Naive thymus-derived CD4-positive, alpha-beta T cell (primary cell): ENCODE results near the gene PPCDC. TPM values are rescaled to one million over a fixed set of nuclear protein-coding genes. Genes with fewer than 3 reads are reported as not detected.
"Not testable (repeated sequence)": the region's sequence is repeated elsewhere in the genome, so short reads cannot be mapped to it uniquely, and the experiment has no call there.

ENCODE experiments used
- ATAC-seq: fragments of 150-1000 bp; cut with Tn5 transposase; 2 replicates; pipeline ENCODE4 v1.10.0; 2021; ENCODE audit warnings: mild to moderate bottlenecking, moderate library complexity
- CTCF ChIA-PET: fragments of 350-600 bp; sonication (Branson Sonifier 250); formaldehyde crosslinking; loops from one replicate; lab custom pipeline; 2021; ENCODE audit warnings: antibody characterized with exemption; lab: Charles Lee
- POLR2A ChIA-PET: fragments of 350-600 bp; sonication (Branson Sonifier 250); formaldehyde crosslinking; loops from one replicate; lab custom pipeline; 2021; ENCODE audit warnings: antibody characterized with exemption, inconsistent platforms; lab: Charles Lee
- DNase-seq, 9 donors: peaks; one replicate each; pipeline versions ENCODE4 v3.0.0 to v3.0.0-alpha.2; 2020 to 2022; ENCODE audit warnings: mixed read lengths in 1 of 9
- H3K27ac ChIP-seq: one replicate; pipeline ENCODE4 v1.7.0; 2013; ENCODE audit warnings: mild to moderate bottlenecking, low read depth, low read length, moderate library complexity
- H3K27me3 ChIP-seq, 2 donors: one replicate each; pipeline ENCODE4 v1.7.0; 2013; ENCODE audit warnings: low read length in 2 of 2, mild to moderate bottlenecking in 2 of 2, moderate library complexity in 2 of 2; ENCODE audit not compliant: control insufficient read depth in 2 of 2, insufficient read depth in 2 of 2
- H3K36me3 ChIP-seq, 3 experiments: 1 replicate in 2 of 3; 2 replicates in 1 of 3; pipeline ENCODE4 v1.7.0; 2013; ENCODE audit warnings: low read length in 3 of 3, mild to moderate bottlenecking in 3 of 3, moderate library complexity in 1 of 3; ENCODE audit not compliant: insufficient read depth in 3 of 3, control insufficient read depth in 2 of 3
- H3K4me1 ChIP-seq, 2 donors: one replicate each; pipeline ENCODE4 v1.7.0; 2013; ENCODE audit warnings: low read length in 2 of 2, mild to moderate bottlenecking in 2 of 2, moderate library complexity in 1 of 2; ENCODE audit not compliant: control insufficient read depth in 2 of 2, insufficient read depth in 2 of 2
- H3K4me3 ChIP-seq: 2 replicates; pipeline ENCODE4 v1.7.0; 2013; ENCODE audit warnings: mild to moderate bottlenecking, low read length
- H3K9me3 ChIP-seq, 3 experiments: 1 replicate in 2 of 3; 2 replicates in 1 of 3; pipeline ENCODE4 v1.7.0; 2013; ENCODE audit warnings: low read length in 3 of 3; ENCODE audit not compliant: control insufficient read depth in 2 of 3
- H3K27ac Mint-ChIP-seq, 9 donors: one replicate each; pipeline ENCODE4 v1.8.0; 2020 to 2022; ENCODE audit warnings: mixed read lengths in 9 of 9, mild to moderate bottlenecking in 8 of 9, moderate library complexity in 5 of 9, inconsistent platforms in 2 of 9
- H3K27me3 Mint-ChIP-seq, 5 donors: one replicate each; pipeline ENCODE4 v1.8.0; 2021 to 2022; ENCODE audit warnings: mixed read lengths in 5 of 5, mild to moderate bottlenecking in 1 of 5
- H3K36me3 Mint-ChIP-seq, 5 donors: one replicate each; pipeline ENCODE4 v1.8.0; 2020 to 2022; ENCODE audit warnings: mixed read lengths in 5 of 5, mild to moderate bottlenecking in 3 of 5, inconsistent platforms in 1 of 5
- H3K4me1 Mint-ChIP-seq, 7 donors: one replicate each; pipeline ENCODE4 v1.8.0; 2020 to 2022; ENCODE audit warnings: mixed read lengths in 7 of 7, mild to moderate bottlenecking in 3 of 7, inconsistent platforms in 1 of 7
- H3K4me3 Mint-ChIP-seq, 10 donors: one replicate each; pipeline ENCODE4 v1.8.0; 2020 to 2022; ENCODE audit warnings: mild to moderate bottlenecking in 10 of 10, mixed read lengths in 10 of 10, moderate library complexity in 6 of 10, inconsistent platforms in 2 of 10
- H3K9me3 Mint-ChIP-seq, 11 donors: one replicate each; pipeline ENCODE4 v1.8.0; 2020 to 2022; ENCODE audit warnings: mixed read lengths in 11 of 11, mild to moderate bottlenecking in 4 of 11, inconsistent platforms in 1 of 11, moderate library complexity in 1 of 11
- intact Hi-C, 2 donors: fragments of 100-400 bp; cut with micrococcal nuclease; formaldehyde crosslinking; loops; one replicate each; pipeline ENCODE4 v1.15.1; 2023
- polyA plus RNA-seq, 2 donors: library from polyadenylated mRNA; unstranded; fragments of 300-500 nt; fragmentation: Illumina TruSeq; gene quantifications; one replicate each; pipeline ENCODE4 v1.2.3, GENCODE V29; 2021
- total RNA-seq, 6 experiments: library from RNA in 5 of 6; stranded (reverse) in 5 of 6; gene quantifications; 1 replicate in 5 of 6; 2 replicates in 1 of 6; pipeline ENCODE4 v1.2.3 and lab custom pipeline; 2021 to 2026

Gene PPCDC
- total and polyA plus RNA-seq, 7 experiments from 2014 or later, result 11.7 to 31.3 (median 14.5) TPM

GRCh38 chr15:75094961-75095478 is 71.6 kb downstream of the PPCDC start:
- H3K4me1 ChIP-seq, H3K27ac ChIP-seq, H3K36me3 ChIP-seq, H3K27ac Mint-ChIP-seq, POLR2A ChIA-PET, H3K27me3 ChIP-seq, DNase-seq, H3K27me3 Mint-ChIP-seq, H3K4me3 Mint-ChIP-seq, H3K9me3 ChIP-seq, H3K4me3 ChIP-seq, ATAC-seq: not testable (repeated sequence)
- intact Hi-C loops, result loop anchor here in 1 of 2 donors (5.0 kb wide), 1 partner anchor 37 kb away; no protein-coding TSS in a partner anchor
- Mint-ChIP-seq H3K9me3 (peaks cover 0 to 11% (median 0%) of the 10 kb centered on the region in 11 donors), H3K4me1 (peaks cover 0 to 16% (median 0%) of the 10 kb centered on the region in 7 donors), H3K36me3 (peaks cover 0 to 21% (median 0%) of the 10 kb centered on the region in 5 donors)
- CTCF ChIA-PET, result interaction anchor here (0.5 kb wide), 1 partner anchor 39 kb away, joined by 4 read pairs; no protein-coding TSS in a partner anchor

GRCh38 chr15:75095594-75095993 is 72.2 kb downstream of the PPCDC start:
- ATAC-seq (no peak), DNase-seq (no peak)
- H3K9me3 ChIP-seq, result no peaks in the 10 kb centered on the region
- Mint-ChIP-seq H3K36me3 (peaks cover 0 to 17% (median 0%) of the 10 kb centered on the region in 5 donors), H3K27me3 (peaks cover 0 to 8% (median 0%) of the 10 kb centered on the region in 5 donors), H3K4me3 (no peak overlapping the region), H3K9me3 (peaks cover 0 to 8% (median 0%) of the 10 kb centered on the region in 11 donors), H3K4me1 (peaks cover 0 to 11% (median 0%) of the 10 kb centered on the region in 7 donors), H3K27ac (no peak overlapping the region)
- H3K4me3 ChIP-seq, result no peak overlapping the region
- H3K4me1 ChIP-seq, result no peaks in the 10 kb centered on the region
- POLR2A ChIA-PET, result no interaction called here
- no peaks in the 10 kb centered on the region for H3K27me3 ChIP-seq
- intact Hi-C loops, result loop anchor here in 1 of 2 donors (5.0 kb wide), 1 partner anchor 37 kb away; no protein-coding TSS in a partner anchor
- no peak overlapping the region for H3K27ac ChIP-seq
- no peaks in the 10 kb centered on the region for H3K36me3 ChIP-seq
- CTCF ChIA-PET, result interaction anchor here (0.5 kb wide), 1 partner anchor 39 kb away, joined by 4 read pairs; no protein-coding TSS in a partner anchor

- Mint-ChIP-seq H3K4me3 (no peak overlapping the region), H3K9me3 (peaks cover 0 to 2% (median 0%) of the 10 kb centered on the region in 11 donors), H3K27me3 (peaks cover 0 to 8% (median 0%) of the 10 kb centered on the region in 5 donors), H3K4me1 (peaks cover 0 to 12% (median 0%) of the 10 kb centered on the region in 7 donors), H3K27ac (no peak overlapping the region), H3K36me3 (peaks cover 0 to 8% (median 0%) of the 10 kb centered on the region in 5 donors)
- intact Hi-C loops, result loop anchor here in 1 of 2 donors (5.0 kb wide), 1 partner anchor 34 kb away; no protein-coding TSS in a partner anchor
- no peak for ATAC-seq
- CTCF ChIA-PET, result no interaction called here
- no peaks in the 10 kb centered on the region for H3K36me3 ChIP-seq
- H3K27ac ChIP-seq, result no peak overlapping the region
- H3K9me3 ChIP-seq, result no peaks in the 10 kb centered on the region
- DNase-seq, result no peak
- H3K4me3 ChIP-seq, result no peak overlapping the region
- no peaks in the 10 kb centered on the region for H3K4me1 ChIP-seq
- no peaks in the 10 kb centered on the region for H3K27me3 ChIP-seq
- POLR2A ChIA-PET, result no interaction called here
Observed at GRCh38 chr15:75097939-75098338, 74.5 kb downstream of the PPCDC start.

GRCh38 chr15:75098404-75098803 is 75.0 kb downstream of the PPCDC start:
- Mint-ChIP-seq H3K9me3 (peaks cover 0 to 2% (median 0%) of the 10 kb centered on the region in 11 donors), H3K4me1 (peaks cover 0 to 15% (median 0%) of the 10 kb centered on the region in 7 donors), H3K27me3 (peaks cover 0 to 11% (median 0%) of the 10 kb centered on the region in 5 donors), H3K4me3 (no peak overlapping the region), H3K36me3 (peaks cover 0 to 11% (median 0%) of the 10 kb centered on the region in 5 donors), H3K27ac (no peak overlapping the region)
- ChIA-PET CTCF (no interaction called here), POLR2A (no interaction called here)
- Histone ChIP-seq H3K4me1 (no peaks in the 10 kb centered on the region), H3K36me3 (no peaks in the 10 kb centered on the region), H3K27ac (no peak overlapping the region), H3K27me3 (no peaks in the 10 kb centered on the region), H3K4me3 (no peak overlapping the region), H3K9me3 (no peaks in the 10 kb centered on the region)
- intact Hi-C loops, result loop anchor here in 1 of 2 donors (5.0 kb wide), 1 partner anchor 34 kb away; no protein-coding TSS in a partner anchor
- no peak for DNase-seq
- no peak for ATAC-seq

Other genes starting within 250 kb of the PPCDC start
- 100 to 1,000 TPM; 163 to 421 (median 228) TPM for gene CSK, start 241.5 kb upstream of the PPCDC start, total RNA-seq
- gene CSK, start 241.5 kb upstream of the PPCDC start, polyA plus RNA-seq, result 100 to 1,000 TPM in 1 of 2 donors, 10 to 100 TPM in 1; 67.7 to 144 TPM
- gene LMAN1L, start 210.8 kb upstream of the PPCDC start, total RNA-seq, result 1 to 10 TPM in 4 of 5 experiments, under 1 TPM in 1; 0.35 to 2.4 (median 1.3) TPM
- not detected for gene LMAN1L, start 210.8 kb upstream of the PPCDC start, polyA plus RNA-seq
- gene CPLX3, start 197.0 kb upstream of the PPCDC start, total RNA-seq, result under 1 TPM in 2 of 5 experiments, not detected in 3; 0.27 to 0.60 TPM
- gene CPLX3, start 197.0 kb upstream of the PPCDC start, polyA plus RNA-seq, result not detected
- gene ULK3, start 180.4 kb upstream of the PPCDC start, total RNA-seq, result 100 to 1,000 TPM in 1 of 5 experiments, 10 to 100 TPM in 4; 53.2 to 106 (median 59.2) TPM
- gene ULK3, start 180.4 kb upstream of the PPCDC start, polyA plus RNA-seq, result 10 to 100 TPM; 15.4 to 32.8 TPM
- gene SCAMP2, start 150.2 kb upstream of the PPCDC start, total RNA-seq, result 100 to 1,000 TPM in 3 of 5 experiments, 10 to 100 TPM in 2; 78.9 to 130 (median 116) TPM
- gene SCAMP2, start 150.2 kb upstream of the PPCDC start, polyA plus RNA-seq, result 100 to 1,000 TPM; 131 to 141 TPM
- gene MPI, start 133.5 kb upstream of the PPCDC start, total RNA-seq, result 10 to 100 TPM; 34.0 to 97.8 (median 80.6) TPM
- gene MPI, start 133.5 kb upstream of the PPCDC start, polyA plus RNA-seq, result 10 to 100 TPM; 92.5 to 98.3 TPM
- gene FAM219B, start 116.7 kb upstream of the PPCDC start, total RNA-seq, result 100 to 1,000 TPM in 2 of 5 experiments, 10 to 100 TPM in 3; 40.5 to 111 (median 99.6) TPM
- gene FAM219B, start 116.7 kb upstream of the PPCDC start, polyA plus RNA-seq, result 10 to 100 TPM; 20.2 to 27.7 TPM
- gene COX5A, start 85.5 kb upstream of the PPCDC start, total RNA-seq, result 100 to 1,000 TPM in 1 of 5 experiments, 10 to 100 TPM in 4; 44.4 to 210 (median 59.2) TPM
- 100 to 1,000 TPM; 239 to 242 TPM for gene COX5A, start 85.5 kb upstream of the PPCDC start, polyA plus RNA-seq
- 1 to 10 TPM in 4 of 5 experiments, under 1 TPM in 1; 0.95 to 5.8 (median 3.3) TPM for gene RPP25, start 66.8 kb upstream of the PPCDC start, total RNA-seq
- gene RPP25, start 66.8 kb upstream of the PPCDC start, polyA plus RNA-seq, result 1 to 10 TPM; 4.0 to 5.5 TPM
- 1 to 10 TPM in 2 of 5 experiments, under 1 TPM in 3; 0.35 to 9.5 (median 0.87) TPM for gene SCAMP5, start 28.0 kb upstream of the PPCDC start, total RNA-seq
- under 1 TPM; 0.06 to 0.15 TPM for gene SCAMP5, start 28.0 kb upstream of the PPCDC start, polyA plus RNA-seq
- 100 to 1,000 TPM in 1 of 5 experiments, 10 to 100 TPM in 4; 30.9 to 124 (median 50.5) TPM for gene C15orf39, start 178.3 kb downstream of the PPCDC start, total RNA-seq
- 1 to 10 TPM; 2.1 to 6.1 TPM for gene C15orf39, start 178.3 kb downstream of the PPCDC start, polyA plus RNA-seq
- not detected for gene GOLGA6C, start 234.7 kb downstream of the PPCDC start, total RNA-seq
- gene GOLGA6C, start 234.7 kb downstream of the PPCDC start, polyA plus RNA-seq, result not detected